8988T (cell line): ENCODE results near the gene SEC23B.
"Not testable (repeated sequence)": the region's sequence is repeated elsewhere in the genome, so short reads cannot be mapped to it uniquely, and the experiment has no call there.

Source experiments
- DNase-seq: peaks from one replicate; pipeline ENCODE4 v3.0.0; 2011

Gene SEC23B

GRCh38 chr20:18507218-18508191, at the start of gene SEC23B:
TSS of gene SEC23B (plus strand) at chr20:18507940. CDS start at chr20:18510836, 2,896 bp downstream.
- peak; percentile 84 for DNase-seq

DNA sequence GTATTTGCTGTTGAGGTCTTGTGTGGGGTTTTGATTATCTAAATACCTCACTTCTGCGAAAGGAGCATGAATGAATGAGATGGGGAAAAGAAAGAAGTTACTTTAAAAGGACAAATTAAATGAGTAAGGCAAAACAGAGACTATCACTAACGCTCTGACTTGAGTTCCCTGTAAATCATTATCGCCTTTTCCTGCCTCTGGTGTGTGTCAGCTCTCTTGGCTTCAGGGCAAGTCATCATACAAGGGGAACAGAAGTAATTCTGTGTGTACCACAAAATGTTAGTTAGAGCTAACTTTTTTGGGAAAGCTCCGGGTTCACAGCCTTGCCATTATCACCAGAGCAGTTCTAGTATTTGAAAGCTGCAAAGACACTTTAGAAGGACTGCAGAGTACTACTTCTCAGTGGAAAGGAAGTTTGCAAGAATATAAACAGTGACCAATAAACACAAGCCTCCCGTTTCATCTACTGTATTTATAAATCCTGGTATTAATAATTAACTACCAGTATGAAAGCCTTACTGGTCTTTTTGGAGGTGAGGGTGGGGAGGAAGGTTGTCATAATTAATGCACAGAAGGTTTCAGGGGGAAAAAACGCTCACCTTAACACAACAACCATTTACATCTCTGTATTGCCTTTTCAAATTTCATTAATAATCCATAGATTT, 42.1 kb upstream of the SEC23B start:
- DNase-seq: no peak

GRCh38 chr20:18466574-18466893, 41.2 kb upstream of the SEC23B start:
- DNase-seq: peak; percentile 58

- peak; percentile 84 for DNase-seq
Observed at GRCh38 chr20:18466894-18467730, 40.6 kb upstream of the SEC23B start, which contains the start of the genes DZANK1 and POLR3F. TSS of gene DZANK1 (minus strand) at chr20:18467030. CDS start at chr20:18465358, 1,672 bp downstream. TSS of gene POLR3F (plus strand) at chr20:18467390. CDS start at chr20:18467507, 117 bp downstream.

DNA sequence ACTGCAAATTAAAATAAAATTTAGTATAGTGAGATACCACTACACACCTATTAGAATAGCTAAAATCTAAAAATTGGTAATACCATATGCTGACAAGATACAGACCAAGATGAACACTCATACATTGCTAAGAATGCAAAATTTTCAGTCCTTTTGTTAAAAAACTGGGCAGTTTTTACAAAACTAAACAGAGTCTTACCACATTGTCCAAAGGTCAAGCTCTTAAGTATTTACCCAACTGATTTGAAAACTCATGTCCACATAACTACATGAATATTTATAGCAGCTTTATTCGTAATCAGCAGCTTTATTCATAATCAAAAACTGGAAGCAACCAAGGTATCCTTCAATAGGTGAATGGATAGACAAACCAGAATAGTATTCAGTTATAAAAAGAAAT, 30.5 kb upstream of the SEC23B start:
- DNase-seq: no peak

DNA sequence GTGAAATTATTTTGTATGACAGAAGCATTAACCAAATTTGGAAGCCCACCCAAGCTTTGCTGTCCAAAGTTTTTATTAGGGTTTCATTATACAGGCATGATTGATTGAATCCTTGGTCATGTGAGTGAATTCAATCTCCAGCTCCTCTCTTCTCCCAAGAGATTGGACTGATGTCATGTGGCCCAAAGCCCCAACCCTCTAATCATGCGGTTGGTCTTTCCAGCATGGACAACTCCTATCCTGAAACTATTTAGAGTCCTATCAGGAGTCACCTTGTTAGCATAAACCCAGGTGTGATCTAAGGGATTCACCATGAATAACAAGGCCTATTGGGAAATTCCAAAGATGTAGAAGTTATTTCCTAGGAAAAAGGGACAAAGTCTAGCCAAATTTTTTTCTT, 29.9 kb upstream of the SEC23B start:
- no peak for DNase-seq

GRCh38 chr20:18481596-18481995, 26.1 kb upstream of the SEC23B start:
- DNase-seq: no peak

DNA sequence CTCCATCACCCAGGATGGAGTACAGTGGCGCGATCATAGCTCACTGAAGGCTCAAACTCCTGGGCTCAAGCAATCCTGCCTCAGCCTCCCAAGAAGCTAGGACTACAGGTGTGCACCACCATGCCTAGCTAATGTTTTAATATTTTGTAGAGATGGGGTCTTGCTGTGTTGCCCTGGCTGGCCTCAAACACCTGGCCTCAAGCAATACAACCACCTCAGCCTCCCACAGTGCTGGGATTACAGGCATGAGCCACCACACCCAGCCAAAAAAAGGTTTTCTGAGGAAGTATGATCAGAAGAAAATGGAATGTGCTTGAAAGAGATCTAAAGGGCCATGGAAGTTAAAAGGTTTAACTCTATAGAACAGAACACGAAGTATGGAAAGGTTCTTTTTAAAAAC, 19.4 kb upstream of the SEC23B start:
- DNase-seq: no peak

DNA sequence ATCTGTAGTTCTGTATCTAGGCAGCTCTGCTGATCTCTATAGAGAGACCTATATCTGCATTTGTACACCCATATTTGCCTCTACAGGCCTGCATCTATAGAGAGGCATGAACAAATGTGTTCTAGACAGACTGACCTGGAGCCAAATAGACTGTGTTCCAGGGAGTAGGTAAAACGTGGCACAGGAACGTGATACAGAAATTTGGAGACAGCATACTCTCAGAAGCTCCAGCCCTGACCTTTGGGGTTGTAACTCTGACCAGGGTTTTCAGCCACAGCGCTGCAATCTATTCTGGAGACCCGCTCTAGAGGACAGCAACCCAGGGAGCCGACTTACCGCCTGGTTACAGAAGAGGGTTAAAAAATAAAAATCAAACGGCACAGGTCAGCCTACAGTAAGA, 11.7 kb upstream of the SEC23B start:
- no peak for DNase-seq

GRCh38 chr20:18496740-18497592, 10.8 kb upstream of the SEC23B start, which contains the start of gene RBBP9:
TSS of gene RBBP9 (minus strand) at chr20:18497225. CDS start at chr20:18497167, 58 bp downstream.
- peak; percentile 61 for DNase-seq

GRCh38 chr20:18497603-18498002, 10.1 kb upstream of the SEC23B start:
- no peak for DNase-seq

DNA sequence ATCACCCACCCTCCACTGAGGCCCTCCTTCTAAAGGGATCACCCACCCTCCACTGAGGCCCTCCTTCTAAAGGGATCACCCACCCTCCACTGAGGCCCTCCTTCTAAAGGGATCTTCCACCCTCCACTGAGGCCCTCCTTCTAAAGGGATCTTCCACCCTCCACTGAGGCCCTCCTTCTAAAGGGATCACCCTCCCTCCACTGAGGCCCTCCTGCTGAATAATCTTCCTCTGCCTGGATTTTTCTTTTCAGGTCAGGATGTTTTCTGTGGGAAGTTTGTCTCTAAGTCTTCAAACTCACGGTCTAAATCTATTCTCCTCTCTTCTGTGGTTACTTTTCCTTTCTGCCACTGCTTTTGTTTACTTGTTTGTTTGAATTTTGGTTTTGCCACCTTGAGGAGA, 6.1 kb upstream of the SEC23B start:
- DNase-seq: not testable (repeated sequence)

DNA sequence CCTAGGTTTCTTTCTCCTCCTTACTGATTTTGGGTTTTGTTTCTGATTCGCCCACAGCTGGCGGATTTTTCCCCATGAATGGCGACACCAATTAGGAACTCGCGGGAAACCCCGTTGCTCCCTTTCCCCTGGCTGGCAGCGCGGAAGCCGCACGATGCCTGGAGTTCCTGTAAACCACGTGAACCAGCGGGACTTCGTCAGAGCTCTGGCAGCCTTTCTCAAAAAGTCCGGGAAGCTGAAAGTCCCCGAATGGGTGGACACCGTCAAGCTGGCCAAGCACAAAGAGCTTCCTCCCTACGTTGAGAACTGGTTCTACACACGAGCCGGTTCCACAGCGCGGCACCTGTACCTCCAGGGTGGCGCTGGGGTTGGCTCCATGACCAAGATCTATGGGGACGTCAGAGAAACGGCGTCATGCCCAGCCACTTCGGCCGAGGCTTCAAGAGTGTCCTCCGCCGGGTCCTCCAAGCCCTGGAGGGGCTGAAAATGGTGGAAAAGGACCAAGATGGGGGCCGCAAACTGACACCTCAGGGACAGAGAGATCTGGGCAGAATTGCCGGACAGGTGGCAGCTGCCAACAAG, 3.2 kb upstream of the SEC23B start:
- no peak for DNase-seq

GRCh38 chr20:18506744-18507143, 996 bp upstream of the SEC23B start:
- no peak for DNase-seq

DNA sequence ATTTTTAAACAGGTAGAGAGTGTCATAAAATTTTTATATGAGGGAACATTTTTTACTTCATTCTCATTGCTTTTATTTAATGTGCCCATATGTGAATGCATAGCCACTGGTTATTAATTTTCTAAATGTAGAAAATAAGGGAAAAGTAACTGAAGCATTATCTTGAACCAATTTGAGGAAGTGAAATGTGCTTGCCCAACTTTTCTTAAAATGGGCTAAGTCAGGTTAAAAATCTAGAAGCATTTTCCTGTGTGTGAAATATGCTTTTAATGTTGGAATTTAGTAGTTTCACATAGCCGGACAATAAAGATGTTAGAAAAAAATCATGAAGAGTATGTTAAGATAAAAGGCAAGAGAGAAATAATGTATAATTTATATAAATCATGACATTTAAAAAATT, 3.8 kb downstream of the SEC23B start:
- DNase-seq: no peak

DNA sequence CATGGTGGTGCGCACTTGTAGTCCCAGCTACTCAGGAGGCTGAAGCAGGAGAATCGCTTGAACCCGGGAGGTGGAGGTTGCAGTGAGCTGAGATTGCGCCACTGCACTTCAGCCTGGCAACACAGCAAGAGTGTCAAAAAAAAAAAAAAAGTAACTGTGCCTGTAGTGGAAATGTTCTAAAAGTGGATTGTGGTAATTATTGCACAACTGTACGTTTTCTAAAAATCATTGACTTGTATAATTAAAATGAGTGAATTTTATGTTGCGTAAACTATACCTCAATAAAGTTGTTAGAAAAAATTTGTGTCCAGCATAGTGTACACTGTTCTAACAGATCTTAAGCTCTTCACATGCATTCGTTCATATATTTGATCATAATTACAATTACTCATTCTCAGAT, 5.5 kb downstream of the SEC23B start:
- DNase-seq: no peak

GRCh38 chr20:18514127-18514526, 6.4 kb downstream of the SEC23B start:
- DNase-seq: no peak

DNA sequence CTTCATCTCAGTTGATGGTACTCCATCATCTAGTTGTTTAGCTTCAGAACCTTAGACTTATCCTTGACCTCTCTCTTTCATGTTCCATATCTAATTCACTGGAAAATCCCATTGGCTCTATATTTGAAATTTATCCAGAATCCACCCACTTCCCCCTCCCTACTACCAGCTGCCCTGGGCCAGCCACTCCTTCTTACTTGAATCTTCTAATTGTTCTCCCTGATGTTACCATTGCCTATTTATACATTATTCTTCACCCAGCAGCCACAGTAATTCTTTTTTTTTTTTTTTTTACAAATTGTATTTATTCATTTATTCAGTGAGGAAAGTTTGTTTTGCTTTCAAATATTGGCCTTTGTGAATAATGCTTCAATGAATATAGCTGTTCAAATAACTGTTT, 8.2 kb downstream of the SEC23B start:
- DNase-seq: no peak

DNA sequence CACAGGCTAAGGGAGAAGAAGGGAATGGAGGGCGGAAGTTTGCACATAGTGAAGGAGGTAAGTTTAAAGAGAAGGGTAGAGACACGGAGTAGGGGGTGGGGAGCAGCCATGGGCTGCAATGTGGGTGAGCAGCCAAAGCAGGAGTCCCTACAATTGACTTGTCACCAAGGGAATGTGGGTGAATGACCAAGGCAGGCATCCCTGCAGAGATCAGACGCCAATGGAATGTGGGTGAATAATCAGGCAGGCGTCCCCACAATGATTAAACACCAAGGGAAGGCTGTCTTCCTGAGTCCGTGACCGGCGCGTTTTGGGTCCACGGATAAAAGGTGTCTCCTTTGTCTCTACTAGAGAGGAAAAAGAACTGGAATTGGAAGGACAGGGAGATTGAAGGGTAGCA, 14.3 kb downstream of the SEC23B start:
- not testable (repeated sequence) for DNase-seq

DNA sequence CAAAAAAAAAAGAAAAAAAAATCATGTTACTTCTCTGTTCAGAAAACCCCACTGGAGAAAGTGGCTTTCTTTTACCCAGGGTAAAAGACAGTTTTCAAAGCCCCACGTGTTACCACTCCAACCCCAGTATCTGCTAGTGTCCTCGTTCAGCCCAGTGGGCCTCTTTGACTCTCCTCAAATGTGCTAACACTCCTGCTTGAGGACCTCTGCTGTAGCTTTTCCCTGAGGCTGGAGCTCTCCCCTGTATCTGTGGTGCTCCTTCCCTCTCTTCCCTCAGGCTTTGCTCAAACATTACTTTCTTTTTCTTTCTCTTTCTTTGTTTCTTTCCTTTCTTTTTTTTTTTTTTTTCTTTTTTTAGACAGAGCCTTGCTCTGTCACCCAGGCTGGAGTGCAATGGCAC, 15.3 kb downstream of the SEC23B start:
- no peak for DNase-seq

DNA sequence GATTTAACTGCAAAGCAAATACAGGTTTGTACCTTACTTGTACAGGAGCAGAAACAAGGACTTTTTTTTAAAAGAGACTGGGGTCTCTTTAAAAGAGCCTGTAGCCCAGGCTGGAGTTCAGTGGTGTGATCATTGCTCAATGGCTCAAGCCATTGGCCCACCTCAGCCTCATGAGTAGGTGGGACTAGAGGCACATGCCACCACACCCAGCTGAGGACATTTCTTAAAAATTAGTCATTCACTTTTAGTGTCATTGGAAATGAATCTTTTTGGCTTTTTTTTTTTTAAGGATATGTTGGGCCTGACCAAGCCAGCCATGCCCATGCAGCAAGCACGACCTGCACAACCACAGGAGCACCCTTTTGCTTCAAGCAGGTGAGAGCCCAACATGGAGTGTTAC, 16.9 kb downstream of the SEC23B start:
- DNase-seq: no peak

GRCh38 chr20:18526761-18527160, 19.0 kb downstream of the SEC23B start:
- DNase-seq: not testable (repeated sequence)
